Body of pancreas (tissue), 4 donors: ENCODE data around the gene TFDP3. TPM values are rescaled to one million over a fixed set of nuclear protein-coding genes. Genes with fewer than 3 reads are reported as not detected.

Experiments used
- ATAC-seq: fragments of 150-250 bp; one replicate; pipeline ENCODE4 v1.9.1; 2016
- DNase-seq, 4 donors: peaks; one replicate each; pipeline ENCODE4 v3.0.0-alpha.2; 2019
- H3K27ac ChIP-seq, 4 donors: fragments of 200-600 bp; sonication (generic); 1 replicate in 3 of 4; 2 replicates in 1 of 4; pipeline versions ENCODE4 v1.5.1 to v1.6.1; 2016 to 2019; ENCODE audit warnings: mild to moderate bottlenecking in 1 of 4, mixed read lengths in 1 of 4, moderate library complexity in 1 of 4
- H3K27me3 ChIP-seq, 2 donors: fragments of 200-600 bp; sonication (generic); one replicate each; pipeline ENCODE4 v1.6.0; 2016; ENCODE audit warnings: mild to moderate bottlenecking in 1 of 2
- H3K36me3 ChIP-seq, 2 donors: fragments of 200-600 bp; sonication (generic); replicated peaks in 1 of 2; 2 replicates each; pipeline ENCODE4 v1.5.1; 2016; ENCODE audit warnings: low read depth in 2 of 2; ENCODE audit not compliant: insufficient read depth in 1 of 2
- H3K4me1 ChIP-seq: fragments of 200-600 bp; sonication (generic); one replicate; pipeline ENCODE4 v1.6.0; 2016
- H3K4me3 ChIP-seq, 2 donors: fragments of 200-600 bp; sonication (generic); 1 replicate in 1 of 2; 2 replicates in 1 of 2; pipeline ENCODE4 v1.5.1; 2016 to 2019
- H3K9me3 ChIP-seq, 3 donors: fragments of 200-600 bp; sonication (generic); 1 replicate in 2 of 3; 2 replicates in 1 of 3; pipeline ENCODE4 v1.5.1; 2016
- POLR2A ChIP-seq, 3 donors: fragments of 450-650 bp; IDR thresholded peaks; one replicate each; pipeline ENCODE4 v1.6.1; 2016; ENCODE audit warnings: antibody characterized with exemption in 3 of 3, mild to moderate bottlenecking in 2 of 3
- WGBS, 2 donors: methylation state at CpG; one replicate each; pipeline ENCODE4 v1.1.5; 2017; 5-methylcytosine and 5-hydroxymethylcytosine counted together
- intact Hi-C: fragments of 100-400 bp; cut with DNase I; formaldehyde crosslinking; loops from one replicate; pipeline ENCODE4 v1.15.1; 2023
- small RNA-seq: library from RNA; depleted of rRNA; stranded (forward); fragments of <200 nt; gene quantifications from one replicate; pipeline ENCODE3, GENCODE V24; 2016
- total RNA-seq, 2 donors: library from RNA; depleted of rRNA; stranded (reverse); fragments of >200 nt; gene quantifications; one replicate each; pipeline ENCODE4 v1.1.0, GENCODE V29; 2016
- TF ChIP-seq, protein P1 (sequence below), 7 experiments: fragments of 450-650 bp in 4 of 7; fragments of 200-600 bp in 3 of 7; sonication (generic) in 3 of 7; IDR thresholded peaks; one replicate each; pipeline ENCODE4 v1.5.1; 2016 to 2019; ENCODE audit warnings: antibody characterized with exemption in 7 of 7

The TFDP3 gene
- total RNA-seq, 2 donors from 2014 or later, result not detected

- intact Hi-C loops, result no loop called here
- H3K4me3 ChIP-seq, result no peak overlapping the region
- WGBS, 2 donors, result 80 to 100% methylated on average over 2 of the region's 2 CpGs
- H3K27ac ChIP-seq, result no peak overlapping the region
- TF ChIP-seq, protein P1, sequence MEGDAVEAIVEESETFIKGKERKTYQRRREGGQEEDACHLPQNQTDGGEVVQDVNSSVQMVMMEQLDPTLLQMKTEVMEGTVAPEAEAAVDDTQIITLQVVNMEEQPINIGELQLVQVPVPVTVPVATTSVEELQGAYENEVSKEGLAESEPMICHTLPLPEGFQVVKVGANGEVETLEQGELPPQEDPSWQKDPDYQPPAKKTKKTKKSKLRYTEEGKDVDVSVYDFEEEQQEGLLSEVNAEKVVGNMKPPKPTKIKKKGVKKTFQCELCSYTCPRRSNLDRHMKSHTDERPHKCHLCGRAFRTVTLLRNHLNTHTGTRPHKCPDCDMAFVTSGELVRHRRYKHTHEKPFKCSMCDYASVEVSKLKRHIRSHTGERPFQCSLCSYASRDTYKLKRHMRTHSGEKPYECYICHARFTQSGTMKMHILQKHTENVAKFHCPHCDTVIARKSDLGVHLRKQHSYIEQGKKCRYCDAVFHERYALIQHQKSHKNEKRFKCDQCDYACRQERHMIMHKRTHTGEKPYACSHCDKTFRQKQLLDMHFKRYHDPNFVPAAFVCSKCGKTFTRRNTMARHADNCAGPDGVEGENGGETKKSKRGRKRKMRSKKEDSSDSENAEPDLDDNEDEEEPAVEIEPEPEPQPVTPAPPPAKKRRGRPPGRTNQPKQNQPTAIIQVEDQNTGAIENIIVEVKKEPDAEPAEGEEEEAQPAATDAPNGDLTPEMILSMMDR (IDR thresholded peaks at IDR 0.05), result no peak
- no peak for TF ChIP-seq POLR2A (IDR thresholded peaks at IDR 0.05)
- no peaks in the 10 kb centered on the region for H3K36me3 ChIP-seq
- ATAC-seq, result no peak
- no peaks in the 10 kb centered on the region for H3K27me3 ChIP-seq
- no peak for DNase-seq
- H3K4me1 ChIP-seq, result no peaks in the 10 kb centered on the region
- no peaks in the 10 kb centered on the region for H3K9me3 ChIP-seq
Observed at GRCh38 chrX:133175162-133175561, 43.0 kb downstream of the TFDP3 start.

DNA sequence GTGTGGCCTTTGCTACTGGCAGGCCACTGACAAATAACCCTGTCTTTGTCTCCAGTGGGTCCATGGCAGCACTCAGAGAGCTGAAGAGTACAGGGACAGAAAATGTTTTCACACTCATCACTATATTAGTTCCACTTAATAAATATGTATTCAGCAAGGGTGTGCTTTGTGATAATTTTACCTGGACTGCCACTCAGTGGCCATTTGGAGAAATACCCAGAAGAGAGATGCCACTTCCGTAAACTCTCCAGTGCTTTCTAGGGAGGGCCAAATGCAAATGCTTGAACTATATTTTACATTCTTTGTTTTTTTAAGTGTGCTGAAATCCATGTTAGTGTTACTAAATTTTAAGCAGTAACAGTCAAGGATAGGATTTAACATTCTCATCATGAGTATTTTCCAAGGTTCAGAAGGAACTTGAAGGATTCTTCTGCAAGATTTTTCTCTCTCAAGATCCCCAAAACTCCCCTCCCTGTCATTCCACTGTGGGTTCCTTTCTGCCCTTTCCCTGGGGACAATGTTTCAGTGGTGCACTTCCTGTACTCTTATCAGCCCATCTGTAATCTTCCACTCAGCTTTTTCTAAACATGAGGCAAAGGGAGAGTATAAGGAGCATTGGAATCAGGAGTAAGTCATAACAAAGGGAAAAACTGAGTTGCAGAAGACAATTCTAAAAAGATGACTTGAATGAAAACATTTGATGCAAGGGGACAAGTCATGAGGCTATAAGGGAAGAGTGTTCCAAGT lies 46.0 kb downstream of the TFDP3 start:
- intact Hi-C loops, result no loop called here
- H3K4me3 ChIP-seq, result no peak overlapping the region

More for the DNA sequence above, 46.0 kb downstream of the TFDP3 start:
- no peaks in the 10 kb centered on the region for H3K4me1 ChIP-seq
- no peaks in the 10 kb centered on the region for H3K36me3 ChIP-seq
- TF ChIP-seq, protein P1 (IDR thresholded peaks at IDR 0.05), result peak in 5 of 7 experiments; percentile 29 to 59 (median 40)
- TF ChIP-seq POLR2A (IDR thresholded peaks at IDR 0.05), result no peak
- no peaks in the 10 kb centered on the region for H3K27me3 ChIP-seq
- DNase-seq (peak in 2 of 4 donors; percentile 5 to 11), ATAC-seq (no peak)
- no peak overlapping the region for H3K27ac ChIP-seq
- H3K9me3 ChIP-seq, result no peaks in the 10 kb centered on the region
- WGBS, 2 donors, result 0 to 20% methylated on average over 1 of the region's 1 CpG

Small RNA genes lying within 50 kb of the gene (small RNA-seq; reads per million reads assigned to genes)
- not detected for gene RNU1-115P

Other genes with a start within 250 kb of the TFDP3 start
- gene USP26, start 121.2 kb downstream of the TFDP3 start, total RNA-seq, result not detected
- gene GPC4, start 197.1 kb upstream of the TFDP3 start, total RNA-seq, result 10 to 100 TPM in 1 of 2 donors, 1 to 10 TPM in 1; 9.3 to 11.2 TPM